ENCODE data around the gene PASD1.
A peak's percentile ranks its signal among the peaks of the same experiment; 100 is the strongest.
"Not testable (repeated sequence)": the region's sequence is repeated elsewhere in the genome, so short reads cannot be mapped to it uniquely, and the experiment has no call there.

Gene PASD1

GRCh38 chrX:151631822-151632221, 68.3 kb downstream of the PASD1 start:
- DNase-seq: no peak

GRCh38 chrX:151633157-151633556, 69.7 kb downstream of the PASD1 start:
- no peak for DNase-seq

DNA sequence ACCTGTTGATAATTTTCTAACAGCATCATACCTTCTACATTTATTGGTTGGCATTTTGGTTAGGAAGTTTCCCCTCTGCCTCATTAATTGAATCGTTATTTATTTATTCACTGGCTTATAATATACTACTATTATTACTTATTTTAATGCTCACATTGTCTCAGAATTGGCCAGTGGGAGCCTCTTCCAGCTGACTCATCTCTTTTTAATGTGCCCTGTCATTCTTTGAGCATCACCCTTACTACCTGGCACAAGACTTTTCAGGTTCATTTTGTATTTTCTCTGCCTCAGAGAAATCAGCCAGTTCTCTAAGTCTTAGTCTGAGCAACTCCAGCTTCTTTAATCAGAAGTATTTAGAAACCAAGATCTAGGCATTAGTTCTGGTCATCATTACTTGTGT, 71.5 kb downstream of the PASD1 start:
- DNase-seq: no peak

GRCh38 chrX:151641564-151641963, 78.1 kb downstream of the PASD1 start:
- DNase-seq: no peak

GRCh38 chrX:151675121-151675746, 111.8 kb downstream of the PASD1 start:
- no peak for DNase-seq

DNA sequence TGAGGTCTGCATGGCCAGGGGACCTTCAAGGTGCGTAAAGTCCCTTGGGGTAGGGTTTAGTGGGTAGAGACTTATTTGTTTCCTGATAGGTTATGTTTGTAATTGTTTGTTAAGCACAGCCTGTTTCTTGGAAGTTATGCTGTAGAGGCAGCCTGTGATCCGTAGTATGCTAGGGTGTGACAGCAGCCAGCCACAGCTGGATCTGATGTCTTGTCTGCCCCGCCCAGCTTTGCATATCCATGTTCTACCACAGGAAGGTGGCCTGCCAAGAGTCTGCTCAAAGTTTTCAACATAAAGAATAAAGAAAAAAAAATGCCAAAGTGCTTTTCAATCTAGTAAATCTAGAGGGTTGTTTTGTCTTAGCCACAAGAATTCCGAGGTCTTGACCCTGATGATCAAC, 112.7 kb downstream of the PASD1 start:
- no peak for DNase-seq

GRCh38 chrX:151679798-151680402, 116.4 kb downstream of the PASD1 start:
- no peak for DNase-seq

DNA sequence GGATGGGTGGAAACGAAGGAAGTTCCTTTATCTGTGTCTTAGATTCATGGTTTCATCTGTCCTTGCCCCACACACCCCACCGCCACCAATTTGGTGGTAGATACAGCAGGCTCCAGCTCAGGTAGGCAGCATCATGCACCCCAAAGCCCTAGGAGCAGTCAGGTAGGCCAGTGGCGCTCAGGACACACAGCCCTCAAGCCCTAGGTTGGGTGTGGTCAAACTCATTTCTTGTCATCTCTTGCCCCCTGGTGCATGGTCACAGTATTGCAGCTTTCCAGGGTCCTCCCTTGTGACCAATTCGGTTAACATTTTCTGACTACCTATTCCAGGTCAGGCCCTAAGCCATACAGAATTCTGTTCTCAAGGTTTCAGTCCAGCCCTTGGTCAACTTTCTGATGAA, 117.3 kb downstream of the PASD1 start:
- peak; percentile 5 for DNase-seq

DNA sequence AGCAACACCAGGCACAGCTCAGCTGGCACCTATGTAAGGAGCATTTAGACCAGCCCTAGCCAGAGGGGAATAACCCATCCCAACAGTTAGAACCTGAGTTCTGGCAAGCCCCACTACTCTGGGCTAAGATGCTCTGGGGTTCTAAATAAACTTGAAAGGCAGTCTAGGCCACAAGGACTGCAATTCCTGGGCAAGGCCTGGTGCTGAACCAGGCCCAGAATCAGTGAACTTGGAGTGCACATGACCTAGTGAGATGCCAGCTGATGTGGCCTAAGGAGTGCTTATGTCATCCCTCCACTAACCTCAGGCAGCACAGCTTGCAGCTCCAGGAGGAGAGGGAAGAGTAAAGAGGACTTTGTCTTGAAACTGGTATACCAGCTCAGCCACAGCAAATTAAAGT, 124.2 kb downstream of the PASD1 start:
- DNase-seq: no peak

- DNase-seq: no peak
Measured at GRCh38 chrX:151688695-151689094, 125.2 kb downstream of the PASD1 start.

GRCh38 chrX:151692825-151693224, 129.3 kb downstream of the PASD1 start:
- no peak for DNase-seq

DNA sequence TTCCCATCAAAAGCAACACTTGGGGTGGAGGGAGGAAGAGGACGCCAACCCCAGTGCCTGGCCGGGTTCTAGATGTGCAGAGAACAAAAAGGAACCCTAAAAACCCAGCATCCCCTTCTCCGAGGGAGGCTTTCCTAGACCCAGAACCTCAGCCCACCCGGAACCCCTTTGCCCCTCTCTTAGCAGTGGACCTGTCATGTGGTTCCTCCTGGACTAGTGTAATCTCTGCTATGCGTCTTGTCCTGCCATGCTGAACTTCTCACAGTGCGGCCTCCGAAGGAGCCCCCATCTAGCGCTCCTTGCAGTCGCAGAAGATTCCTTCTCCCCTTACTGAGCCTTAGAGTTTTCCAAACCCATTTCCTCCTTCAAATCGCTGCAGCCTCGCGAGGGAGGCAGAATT, 130.6 kb downstream of the PASD1 start:
- DNase-seq: no peak

DNA sequence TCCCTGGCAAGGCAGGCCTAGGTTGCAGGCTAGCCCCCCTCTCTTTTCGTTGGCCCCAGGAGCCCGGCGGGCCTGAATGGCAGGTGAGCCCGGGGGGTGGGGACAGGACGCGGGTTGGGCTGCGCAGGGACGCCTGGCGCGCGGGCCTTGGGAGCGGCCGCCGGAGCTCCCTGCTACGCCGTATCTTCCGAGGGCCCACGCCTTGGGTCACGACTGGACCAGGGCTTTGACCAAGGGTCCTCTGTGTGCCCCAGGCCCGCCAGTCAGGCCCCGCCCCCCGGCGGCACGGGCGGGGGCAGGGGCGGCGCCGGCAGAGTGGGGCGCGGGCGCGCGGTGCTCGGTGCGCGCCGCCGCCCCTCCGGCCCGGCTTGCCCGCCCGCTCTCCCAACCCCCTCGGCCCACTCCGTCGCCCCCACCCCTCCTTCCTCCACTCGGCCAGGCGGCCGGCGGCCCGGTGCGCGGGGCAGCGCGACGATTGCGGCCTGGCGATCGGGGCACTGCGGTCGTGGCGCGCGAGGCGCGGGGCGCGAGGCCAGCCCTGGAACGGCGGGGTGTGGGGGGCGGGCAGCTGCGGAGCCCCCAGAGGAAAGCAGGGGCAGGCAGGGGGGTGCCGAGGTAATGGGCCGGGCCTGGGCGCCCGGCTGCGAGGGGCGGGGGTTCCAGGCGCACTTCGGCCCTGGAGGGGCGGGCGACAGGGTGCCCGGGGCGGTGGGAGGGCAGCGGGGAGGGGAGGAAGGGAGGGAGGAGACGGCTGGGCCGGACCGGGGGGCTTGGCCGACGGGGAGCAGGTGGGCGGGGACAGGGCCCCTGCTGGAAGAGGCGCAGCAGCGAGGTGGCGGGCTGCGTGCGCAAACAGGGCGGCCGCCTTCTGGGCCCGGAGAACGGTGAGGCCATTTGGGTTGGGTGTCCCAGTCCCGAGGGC, 131.4 kb downstream of the PASD1 start, which contains the start of gene PRRG3:
Gene PRRG3 (plus strand): TSS at position 798 of the 922 bp plus-strand sequence. CDS start 3,357 bp downstream, outside the sequence.
- no peak for DNase-seq

- DNase-seq: no peak
Measured at GRCh38 chrX:151695583-151696340, 132.3 kb downstream of the PASD1 start.

- DNase-seq: not testable (repeated sequence)
Measured at GRCh38 chrX:151697082-151697481, 133.6 kb downstream of the PASD1 start.

DNA sequence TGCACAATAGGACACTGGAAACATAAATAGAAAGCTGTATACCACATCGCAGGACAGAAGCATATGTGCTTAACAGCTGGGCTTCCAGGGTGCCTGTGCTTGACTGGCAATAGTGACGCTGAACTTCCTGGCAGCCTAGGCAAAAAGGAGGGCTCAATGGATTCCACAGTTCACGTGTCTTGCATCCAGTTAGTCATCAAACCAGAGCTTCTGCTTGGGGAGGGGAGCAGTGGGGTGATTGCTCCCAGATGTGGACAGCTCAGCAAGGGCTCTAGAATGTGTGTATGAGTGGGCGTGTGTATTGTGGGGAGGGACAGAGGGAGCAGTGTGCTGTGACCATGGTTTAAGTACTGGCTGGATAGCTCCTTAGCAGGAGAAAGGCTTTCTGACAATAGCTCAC, 134.0 kb downstream of the PASD1 start:
- no peak for DNase-seq

DNA sequence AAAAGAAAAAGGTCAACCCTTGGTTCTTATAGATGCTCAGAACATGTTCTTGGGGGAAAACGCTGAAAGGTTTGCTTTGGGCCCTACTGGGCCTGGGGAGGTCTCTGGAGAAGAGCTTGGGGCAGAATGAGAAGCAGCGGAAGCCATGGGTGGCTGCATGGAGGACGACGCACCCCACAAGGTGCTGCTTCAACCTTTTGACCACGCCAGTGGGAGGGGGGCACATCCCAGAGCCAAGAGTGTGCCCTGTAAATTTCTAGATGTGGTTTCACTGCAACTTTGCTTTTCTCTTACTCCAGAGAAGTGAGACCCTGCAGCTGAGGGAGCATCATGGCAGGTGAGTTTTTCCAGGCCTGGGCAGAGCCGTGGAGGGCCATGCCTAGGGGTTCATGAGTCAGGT, 135.0 kb downstream of the PASD1 start:
- DNase-seq: no peak

GRCh38 chrX:151699746-151700145, 136.3 kb downstream of the PASD1 start:
- no peak for DNase-seq

DNA sequence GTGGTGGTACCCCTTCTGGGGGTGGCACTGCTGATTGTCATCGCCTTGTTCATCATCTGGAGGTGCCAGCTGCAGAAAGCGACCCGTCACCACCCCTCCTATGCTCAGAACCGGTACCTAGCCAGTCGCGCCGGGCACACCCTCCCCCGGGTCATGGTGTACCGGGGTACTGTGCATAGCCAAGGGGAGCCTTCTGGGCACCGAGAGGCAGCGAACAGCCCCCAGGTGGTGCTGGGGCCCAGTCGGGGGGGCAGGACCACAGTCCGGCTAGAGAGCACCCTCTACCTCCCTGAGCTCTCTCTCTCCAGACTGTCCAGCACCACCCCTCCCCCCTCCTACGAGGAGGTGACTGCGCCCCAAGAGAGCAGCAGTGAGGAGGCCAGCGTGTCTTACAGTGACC, 137.1 kb downstream of the PASD1 start:
- no peak for DNase-seq

- no peak for DNase-seq
Measured at GRCh38 chrX:151701071-151701470, 137.6 kb downstream of the PASD1 start.

DNA sequence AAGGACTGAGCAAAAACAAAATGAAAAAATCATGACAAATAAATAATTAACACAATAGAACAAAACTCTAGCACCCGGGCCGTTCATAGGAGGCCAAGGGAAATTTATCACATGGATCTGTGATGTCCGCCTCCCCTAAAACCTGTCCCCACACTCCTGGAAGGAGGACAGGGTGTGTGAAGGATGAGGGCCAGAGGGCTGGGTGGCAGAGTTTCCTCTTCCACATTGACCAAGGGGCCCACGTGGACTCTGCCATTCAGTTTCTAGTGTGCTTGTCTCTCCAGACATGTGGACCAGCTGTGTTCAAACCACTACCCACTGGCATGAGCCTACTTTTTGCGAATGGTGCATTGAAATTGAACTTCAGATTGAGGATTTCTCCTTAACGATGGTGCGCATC, 138.1 kb downstream of the PASD1 start:
- DNase-seq: no peak

DNA sequence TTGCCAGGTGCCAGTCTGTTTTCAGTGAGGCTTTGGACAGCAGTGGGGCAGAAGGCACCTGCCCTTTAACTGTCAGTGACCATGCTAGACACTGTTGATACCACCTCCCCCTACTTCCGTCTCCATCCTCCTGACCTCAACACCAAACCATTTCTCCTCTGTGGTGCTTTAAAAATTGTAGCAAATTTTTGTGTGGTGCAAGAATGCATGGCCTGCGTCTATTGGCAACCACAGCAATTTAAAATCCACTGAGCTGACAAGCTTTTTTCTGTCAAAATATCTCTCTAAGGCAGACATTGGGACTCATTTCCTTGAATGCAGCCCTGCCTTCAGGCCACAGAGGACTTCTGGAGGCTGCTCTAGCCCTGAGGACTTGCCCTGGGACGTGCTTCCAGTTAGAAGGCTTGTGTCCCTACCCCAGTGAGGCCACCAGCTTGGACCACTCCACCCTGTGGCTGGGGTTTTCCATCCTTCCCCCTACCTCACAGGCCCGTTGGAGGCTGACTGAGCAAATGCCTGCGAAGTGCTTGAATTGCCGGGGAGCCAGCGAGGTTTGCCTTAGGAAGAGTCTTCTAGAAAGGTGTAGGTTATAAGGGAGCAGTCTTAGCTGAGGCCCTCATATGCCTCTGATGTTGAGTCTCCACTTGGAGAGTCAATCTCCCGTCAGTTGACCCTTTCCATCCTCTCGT, 138.7 kb downstream of the PASD1 start:
- DNase-seq: no peak

All from central memory CD4-positive, alpha-beta T cell (primary cell).